Glomerular endothelial cell (primary cell): ENCODE results near the gene NR4A1. TPM values are rescaled to one million over a fixed set of nuclear protein-coding genes. Genes with fewer than 3 reads are reported as not detected.

Source experiments
- DNase-seq: peaks from one replicate; pipeline ENCODE4 v3.0.0-alpha.2; 2011; ENCODE audit warnings: low read depth, low spot score; ENCODE audit errors: extremely low read depth
- total RNA-seq: library from RNA; depleted of rRNA; stranded (reverse); fragments of >200 nt; gene quantifications from 2 replicates; pipeline ENCODE4 v1.2.3, GENCODE V29; 2015

Gene NR4A1
- total RNA-seq, result 2.4 and 3.4 TPM in 2 replicates

- no peak for DNase-seq
Measured at GRCh38 chr12:52050758-52051541, at the start of gene NR4A1. NR4A1 (plus strand) TSS chr12:52051442; CDS start chr12:52054329, 2,887 bp downstream.

- no peak for DNase-seq
Measured at GRCh38 chr12:52003016-52003550, 48.2 kb upstream of the NR4A1 start.

GRCh38 chr12:52003591-52003990 lies 47.7 kb upstream of the NR4A1 start:
- no peak for DNase-seq

- DNase-seq, result no peak
Measured at GRCh38 chr12:52004042-52004648, 47.1 kb upstream of the NR4A1 start.

- DNase-seq, result no peak
Measured at GRCh38 chr12:52005218-52005902, 45.9 kb upstream of the NR4A1 start.

GRCh38 chr12:52005903-52006703 lies 45.1 kb upstream of the NR4A1 start:
- no peak for DNase-seq

- no peak for DNase-seq
Measured at GRCh38 chr12:52006726-52007157, 44.5 kb upstream of the NR4A1 start, which contains the start of gene TAMALIN. TAMALIN (plus strand) TSS chr12:52006946; CDS start chr12:52007020, 74 bp downstream.

- no peak for DNase-seq
Measured at GRCh38 chr12:52007158-52007921, 43.9 kb upstream of the NR4A1 start.

- no peak for DNase-seq
Measured at GRCh38 chr12:52007982-52008510, 43.2 kb upstream of the NR4A1 start.

GRCh38 chr12:52009081-52009751 lies 42.0 kb upstream of the NR4A1 start:
- no peak for DNase-seq

- no peak for DNase-seq
Measured at GRCh38 chr12:52010152-52010622, 41.1 kb upstream of the NR4A1 start.

- no peak for DNase-seq
Measured at GRCh38 chr12:52010692-52011601, 40.3 kb upstream of the NR4A1 start.

GRCh38 chr12:52011602-52012214 lies 39.5 kb upstream of the NR4A1 start:
- no peak for DNase-seq

GRCh38 chr12:52013626-52014310 lies 37.5 kb upstream of the NR4A1 start:
- no peak for DNase-seq

- DNase-seq, result no peak
Measured at GRCh38 chr12:52014567-52015530, 36.4 kb upstream of the NR4A1 start.
